Suprapubic skin (tissue), 4 donors: Measurements from ENCODE around the gene RGS12.

Experiments used
- POLR2A ChIP-seq, 2 donors: fragments of 450-650 bp; IDR thresholded peaks; one replicate each; pipeline ENCODE4 v1.6.1; 2017; ENCODE audit warnings: antibody characterized with exemption in 2 of 2, mild to moderate bottlenecking in 2 of 2, moderate library complexity in 2 of 2
- POLR2AphosphoS5 ChIP-seq, 3 donors: sonication (generic); formaldehyde crosslinking; IDR thresholded peaks; one replicate each; pipeline ENCODE4 v1.6.1; 2017; ENCODE audit warnings: antibody characterized with exemption in 3 of 3
- TF ChIP-seq, protein P1 (sequence below), 2 donors: fragments of 200-600 bp in 1 of 2; fragments of 450-650 bp in 1 of 2; sonication (generic) in 1 of 2; IDR thresholded peaks; one replicate each; pipeline ENCODE4 v1.5.1; 2016 to 2019; ENCODE audit warnings: antibody characterized with exemption in 2 of 2, mild to moderate bottlenecking in 1 of 2, moderate library complexity in 1 of 2

DNA sequence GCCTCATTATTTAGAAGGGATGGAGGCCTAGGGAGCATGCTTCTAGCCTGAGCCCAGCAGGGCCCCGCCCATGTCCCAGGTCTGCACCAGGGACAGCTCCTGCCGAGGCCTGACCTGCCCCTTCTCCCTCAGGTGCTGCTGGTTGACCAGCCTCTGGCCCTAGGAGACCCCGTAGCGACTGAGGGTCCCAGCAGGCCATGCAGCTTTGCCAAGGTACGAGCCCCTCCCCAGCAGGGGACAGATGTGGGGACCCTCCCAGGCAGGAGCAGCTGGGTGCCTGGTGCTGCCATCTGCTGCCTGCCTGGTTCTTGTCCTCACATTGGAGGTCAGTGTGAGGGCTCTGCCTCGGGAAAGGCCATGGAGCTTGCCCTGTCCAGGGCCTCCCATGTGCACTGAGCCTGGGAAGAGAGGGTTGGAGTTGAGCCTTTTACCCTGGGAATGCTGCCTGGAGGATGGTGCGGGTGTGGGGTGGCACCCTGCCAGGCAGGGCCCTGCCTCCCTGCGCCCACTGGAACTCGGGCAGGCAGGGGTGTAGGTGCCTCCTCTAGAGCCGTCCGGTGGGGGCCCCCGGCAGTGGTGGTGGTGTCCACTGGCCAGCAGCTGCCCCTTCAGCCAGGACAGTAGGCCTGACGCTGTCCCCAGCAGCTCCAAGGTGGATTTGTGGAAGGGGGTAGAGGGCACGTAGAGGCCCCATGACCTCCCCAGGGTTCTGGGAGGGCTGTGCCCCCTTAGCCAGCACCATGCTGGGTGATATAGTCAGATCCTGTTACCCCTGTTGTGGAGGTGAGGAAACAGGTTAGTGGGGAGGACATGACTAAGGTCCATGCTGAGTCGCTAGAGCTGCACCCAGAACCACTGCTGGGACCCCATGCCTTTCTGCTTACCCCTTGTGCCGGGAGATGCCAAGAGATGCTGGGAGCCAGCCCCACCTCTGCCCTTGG, 46.1 kb upstream of the RGS12 start:
- no peak for TF ChIP-seq POLR2A (IDR thresholded peaks at IDR 0.05)
- TF ChIP-seq, protein P1, sequence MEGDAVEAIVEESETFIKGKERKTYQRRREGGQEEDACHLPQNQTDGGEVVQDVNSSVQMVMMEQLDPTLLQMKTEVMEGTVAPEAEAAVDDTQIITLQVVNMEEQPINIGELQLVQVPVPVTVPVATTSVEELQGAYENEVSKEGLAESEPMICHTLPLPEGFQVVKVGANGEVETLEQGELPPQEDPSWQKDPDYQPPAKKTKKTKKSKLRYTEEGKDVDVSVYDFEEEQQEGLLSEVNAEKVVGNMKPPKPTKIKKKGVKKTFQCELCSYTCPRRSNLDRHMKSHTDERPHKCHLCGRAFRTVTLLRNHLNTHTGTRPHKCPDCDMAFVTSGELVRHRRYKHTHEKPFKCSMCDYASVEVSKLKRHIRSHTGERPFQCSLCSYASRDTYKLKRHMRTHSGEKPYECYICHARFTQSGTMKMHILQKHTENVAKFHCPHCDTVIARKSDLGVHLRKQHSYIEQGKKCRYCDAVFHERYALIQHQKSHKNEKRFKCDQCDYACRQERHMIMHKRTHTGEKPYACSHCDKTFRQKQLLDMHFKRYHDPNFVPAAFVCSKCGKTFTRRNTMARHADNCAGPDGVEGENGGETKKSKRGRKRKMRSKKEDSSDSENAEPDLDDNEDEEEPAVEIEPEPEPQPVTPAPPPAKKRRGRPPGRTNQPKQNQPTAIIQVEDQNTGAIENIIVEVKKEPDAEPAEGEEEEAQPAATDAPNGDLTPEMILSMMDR (IDR thresholded peaks at IDR 0.05) = no peak
- no peak for TF ChIP-seq POLR2AphosphoS5 (IDR thresholded peaks at IDR 0.05)
